GM19438 (cell line): ENCODE data around the gene KCNJ18.
"Not testable (repeated sequence)": the region's sequence is repeated elsewhere in the genome, so short reads cannot be mapped to it uniquely, and the experiment has no call there.

ENCODE experiments used
- ATAC-seq: cut with Tn5 transposase; IDR thresholded peaks from one replicate; pipeline ENCODE4 v1.9.1; 2021; ENCODE audit warnings: low read depth; ENCODE audit not compliant: unreplicated experiment

Gene KCNJ18

DNA sequence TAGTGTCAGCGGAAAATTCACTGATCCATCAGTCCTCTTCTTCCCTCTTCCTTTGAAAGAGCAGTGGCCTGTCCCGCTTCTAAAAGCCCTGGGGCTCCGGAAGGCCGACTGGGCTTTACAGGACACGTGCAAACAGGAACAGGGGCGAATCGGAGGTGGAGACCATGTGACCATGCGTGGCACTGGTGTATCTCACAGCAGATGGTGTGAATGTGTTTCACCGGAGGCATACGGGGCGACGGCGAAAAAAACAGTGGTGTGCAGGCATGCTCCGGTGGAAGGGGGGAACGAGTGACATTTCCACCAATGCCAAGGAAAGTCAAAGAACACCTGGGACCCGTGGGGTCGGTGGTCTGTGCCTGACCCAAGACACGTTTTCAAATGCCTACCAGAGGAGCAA is 8.4 kb upstream of the KCNJ18 start:
- not testable (repeated sequence) for ATAC-seq

DNA sequence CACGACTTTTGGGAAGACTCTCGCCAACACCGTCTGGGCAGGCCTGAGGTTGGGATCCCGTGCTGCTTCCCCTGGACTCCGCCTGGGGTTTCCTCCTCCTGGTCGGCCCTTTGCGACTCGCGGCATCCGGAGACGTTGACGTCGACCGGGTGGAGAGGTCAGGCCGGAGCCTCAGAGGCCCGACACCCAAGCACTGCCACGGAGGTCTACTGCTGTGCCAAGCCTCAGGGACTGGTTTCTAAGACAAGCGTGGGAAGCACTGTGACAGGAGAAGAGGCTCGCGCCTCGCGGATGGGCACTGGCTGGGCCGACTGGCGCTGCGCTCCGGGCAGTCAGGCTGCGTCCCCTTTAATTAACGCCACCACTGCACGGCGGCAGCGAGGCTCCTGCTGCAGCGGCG is 7.9 kb upstream of the KCNJ18 start:
- ATAC-seq = not testable (repeated sequence)

DNA sequence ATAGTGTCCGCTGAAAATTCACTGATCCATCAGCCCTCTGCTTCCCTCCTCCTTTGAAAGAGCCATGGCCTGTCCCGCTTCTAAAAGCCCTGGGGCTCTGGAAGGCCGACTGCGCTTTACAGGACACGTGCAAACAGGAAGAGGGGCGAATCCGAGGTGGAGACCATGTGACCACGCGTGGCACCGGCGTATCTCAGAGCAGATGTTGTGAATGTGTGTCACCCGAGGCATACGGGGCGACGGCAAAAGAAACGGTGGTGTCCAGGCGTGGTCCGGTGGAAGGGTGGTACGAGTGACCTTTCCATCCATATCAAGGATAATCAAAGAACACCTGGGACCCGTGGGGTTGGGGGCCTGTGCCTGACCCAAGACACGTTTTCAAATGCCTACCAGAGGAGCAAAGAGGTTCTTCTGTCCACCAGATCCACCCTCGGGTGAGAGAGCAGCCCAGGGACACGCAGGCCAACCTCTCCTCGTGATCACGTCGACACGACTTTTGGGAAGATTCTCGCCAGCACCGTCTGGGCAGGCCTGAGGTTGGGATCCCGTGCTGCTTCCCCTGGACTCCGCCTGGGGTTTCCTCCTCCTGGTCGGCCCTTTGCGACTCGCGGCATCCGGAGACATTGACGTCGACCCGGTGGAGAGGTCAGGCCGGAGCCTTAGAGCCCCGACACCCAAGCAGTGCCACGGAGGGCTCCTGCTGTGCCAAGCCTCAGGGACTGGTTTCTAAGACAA is 7.1 kb upstream of the KCNJ18 start:
- ATAC-seq = not testable (repeated sequence)

DNA sequence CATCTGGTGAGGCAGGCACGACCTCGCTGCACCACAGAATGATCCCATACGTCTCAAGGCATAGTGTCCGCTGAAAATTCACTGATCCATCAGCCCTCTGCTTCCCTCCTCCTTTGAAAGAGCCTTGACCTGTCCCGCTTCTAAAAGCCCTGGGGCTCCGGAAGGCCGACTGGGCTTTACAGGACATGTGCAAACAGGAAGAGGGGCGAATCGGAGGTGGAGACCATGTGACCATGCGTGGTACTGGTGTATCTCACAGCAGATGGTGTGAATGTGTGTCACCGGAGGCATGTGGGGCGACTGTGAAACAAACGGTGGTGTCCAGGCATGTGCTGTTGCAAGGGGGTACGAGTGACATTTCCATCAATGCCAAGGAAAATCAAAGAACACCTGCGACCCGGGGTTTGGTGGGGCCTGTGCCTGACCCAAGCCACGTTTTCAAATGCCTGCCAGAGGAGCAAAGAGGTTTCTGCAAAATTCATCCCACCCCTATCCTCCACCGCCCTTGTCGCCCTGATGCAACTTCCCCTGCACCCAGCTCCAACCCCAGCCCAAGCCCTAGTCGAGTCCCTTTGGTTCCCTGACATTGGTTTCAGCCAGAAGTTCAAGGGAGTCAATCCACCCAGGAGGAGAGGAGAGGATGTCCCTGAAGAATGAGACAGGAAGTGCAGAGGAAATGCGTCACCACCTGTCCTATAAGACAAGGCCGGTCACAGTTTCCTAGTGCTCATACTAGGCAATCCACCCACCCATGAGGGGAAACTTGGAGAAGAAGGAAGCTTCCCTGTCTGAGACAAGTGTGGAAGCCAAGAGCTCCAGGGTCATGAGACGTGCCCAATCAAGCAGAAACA is 5.9 kb upstream of the KCNJ18 start:
- no peak for ATAC-seq

DNA sequence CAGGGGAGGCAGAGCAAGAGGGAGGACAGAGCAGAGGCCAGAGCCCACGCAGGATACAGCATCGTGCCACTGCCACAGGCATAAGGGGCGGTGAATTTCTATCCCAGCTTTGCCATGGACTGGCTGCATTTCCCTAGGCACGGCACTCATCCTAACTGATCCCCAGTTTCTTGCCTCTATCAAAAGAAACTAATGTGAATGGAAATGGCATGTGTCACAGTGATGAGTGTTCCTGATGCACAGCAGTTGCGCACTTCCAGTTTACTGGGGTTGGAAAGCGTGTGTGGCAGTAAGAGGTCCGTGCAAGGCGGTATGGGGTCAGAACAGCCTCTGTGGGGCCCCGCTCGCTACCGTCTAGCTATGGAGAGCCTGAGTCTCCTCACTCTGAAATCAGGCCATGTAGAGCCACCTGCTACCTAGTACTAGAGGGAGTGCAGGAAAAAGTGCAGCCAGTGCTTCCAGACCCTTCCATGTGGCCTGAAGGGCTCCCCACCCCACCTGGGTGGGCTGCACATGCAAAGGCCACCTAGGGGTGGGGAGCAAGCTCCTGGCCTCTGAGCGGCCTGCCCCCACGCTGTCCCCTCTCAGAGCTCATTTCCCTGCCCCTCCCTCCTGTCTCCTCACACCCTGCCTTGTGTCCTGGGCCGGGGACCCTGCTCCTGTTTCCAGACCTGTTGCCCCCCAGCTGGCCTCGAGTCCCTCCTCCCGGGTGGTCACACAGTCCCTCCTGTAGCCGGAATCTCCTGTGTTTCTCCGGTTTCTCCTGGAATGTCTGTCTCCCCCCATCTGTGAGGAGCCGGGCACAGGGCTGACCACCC is 5.0 kb upstream of the KCNJ18 start:
- ATAC-seq = no peak

DNA sequence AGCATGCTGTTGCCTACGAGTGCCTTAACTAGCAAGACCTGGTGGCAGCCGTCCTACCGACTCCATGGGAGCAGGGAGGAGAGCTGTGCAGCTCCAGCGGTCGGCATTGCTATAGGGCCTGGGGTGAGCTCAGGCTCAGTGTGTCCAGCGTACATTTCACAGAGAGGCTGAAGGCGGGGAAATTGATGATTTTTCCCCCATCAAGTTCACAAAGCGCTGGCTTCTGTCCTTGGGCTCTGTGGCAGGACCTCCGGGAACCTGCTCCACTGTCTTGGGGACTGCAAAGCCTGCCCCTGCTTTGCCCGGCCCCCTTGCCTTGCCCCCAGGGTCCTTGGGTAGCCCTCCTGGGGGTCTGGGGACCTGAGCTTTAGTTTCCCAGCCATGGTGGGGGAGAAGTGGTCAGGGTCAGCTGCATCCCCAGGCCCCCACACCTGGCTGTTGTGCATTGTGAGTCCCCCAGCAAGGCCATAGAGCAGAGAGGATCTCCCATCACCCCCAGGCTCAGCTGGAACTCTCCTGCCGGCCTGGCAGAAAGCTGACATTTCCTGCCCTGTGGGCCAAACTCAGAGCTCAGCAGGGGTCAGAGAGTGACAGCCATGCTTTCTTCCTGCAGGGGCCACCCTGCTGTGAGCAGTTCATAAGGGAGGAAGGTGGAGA is 3.9 kb upstream of the KCNJ18 start:
- ATAC-seq = no peak

DNA sequence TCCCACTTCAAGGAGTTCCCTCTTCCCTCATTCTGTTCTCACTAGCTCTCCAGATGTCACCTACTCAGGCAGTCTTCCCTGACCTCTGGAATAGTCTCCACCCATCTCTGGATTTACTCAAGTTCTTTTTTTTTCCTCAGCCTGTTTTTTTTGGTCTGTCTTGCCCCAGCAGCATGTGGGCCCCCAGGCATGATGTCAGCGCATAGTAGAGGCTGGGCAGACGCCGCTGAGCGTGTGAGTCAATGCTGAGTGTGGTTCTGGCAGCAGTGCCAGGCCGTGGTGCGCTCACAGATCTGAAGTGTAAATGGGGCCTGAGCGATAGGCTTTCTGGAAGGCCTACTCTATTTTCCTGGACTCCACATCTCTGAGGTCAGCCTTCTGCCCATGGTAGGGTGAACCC is 2.7 kb upstream of the KCNJ18 start:
- no peak for ATAC-seq

DNA sequence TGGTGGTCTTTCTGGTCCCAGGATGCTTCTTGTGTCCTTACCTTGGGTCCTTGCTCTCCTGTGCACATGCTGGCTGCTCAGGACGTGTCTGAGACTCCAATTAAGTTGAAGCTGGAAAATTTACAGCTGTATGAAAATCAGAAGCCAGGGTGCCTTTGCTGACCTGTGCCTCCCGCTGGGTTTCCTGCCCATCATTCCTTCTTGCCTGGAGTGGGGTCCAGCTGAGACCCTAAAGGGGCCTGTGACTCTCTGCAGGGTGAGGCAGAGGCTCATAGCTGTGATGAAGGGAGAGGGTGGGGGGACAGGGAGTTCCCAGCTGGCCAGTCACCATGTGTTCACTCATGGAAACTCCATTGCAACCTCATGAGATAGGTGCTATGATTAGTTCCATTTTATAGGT is 1.5 kb upstream of the KCNJ18 start:
- ATAC-seq = not testable (repeated sequence)

DNA sequence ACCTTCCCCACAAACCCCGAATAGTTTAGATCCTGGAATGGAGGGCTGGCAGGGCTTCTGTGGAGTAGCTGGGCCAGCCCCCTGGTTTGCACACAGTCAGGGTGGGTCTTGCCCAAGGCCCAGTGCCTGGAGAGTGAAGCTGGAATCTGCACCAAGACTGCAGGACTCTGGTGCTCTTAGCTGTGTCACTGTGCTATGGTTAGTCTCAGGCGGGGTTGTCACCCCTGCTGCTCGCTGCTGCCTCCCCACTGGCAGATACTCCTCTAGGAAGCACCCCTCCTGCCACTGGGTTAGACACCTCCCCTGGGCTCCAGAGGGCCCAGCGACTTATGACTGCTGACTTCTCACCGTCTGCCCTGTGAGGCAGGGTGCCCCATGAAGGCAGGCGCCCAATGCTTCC is 842 bp upstream of the KCNJ18 start:
- ATAC-seq = not testable (repeated sequence)

DNA sequence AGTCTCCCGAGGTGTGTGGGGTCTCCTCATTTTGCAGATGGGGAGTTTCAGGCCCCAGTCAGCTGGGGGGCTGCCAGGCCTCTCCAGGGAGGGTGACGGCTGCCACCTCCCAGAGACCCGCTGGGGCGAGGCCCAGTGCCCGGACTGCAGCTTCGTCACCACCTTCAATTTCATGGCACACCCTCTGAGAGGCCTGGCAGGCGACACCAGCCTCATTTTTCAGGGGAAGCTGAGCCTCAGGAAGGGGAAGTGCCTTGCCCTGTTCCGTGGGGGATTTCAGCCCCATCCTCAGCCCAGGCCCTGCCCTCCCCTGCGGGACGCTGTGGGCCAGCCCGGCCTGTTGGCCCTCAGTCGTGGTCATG is 362 bp downstream of the KCNJ18 start:
- ATAC-seq = not testable (repeated sequence)

DNA sequence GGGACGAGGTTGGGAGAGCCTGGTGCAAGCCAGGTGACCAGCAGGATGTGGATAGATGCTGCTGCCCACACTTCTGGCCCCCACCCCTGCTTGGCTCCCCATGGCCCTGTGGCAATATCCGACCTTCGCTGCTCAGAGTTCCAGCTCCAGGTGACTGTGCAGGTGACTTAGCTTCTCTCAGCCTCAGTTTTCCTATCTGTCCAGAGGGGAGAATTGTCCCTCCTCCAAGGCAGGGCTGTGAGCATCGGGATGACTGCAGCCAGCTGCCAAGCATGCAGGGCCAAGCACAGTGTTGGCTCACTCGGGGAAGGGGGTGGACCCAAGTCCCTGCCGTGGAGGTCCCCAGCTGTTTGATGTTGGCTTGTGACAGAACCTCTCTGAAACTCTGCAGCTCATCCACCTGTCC is 1.1 kb downstream of the KCNJ18 start:
- ATAC-seq = not testable (repeated sequence)

DNA sequence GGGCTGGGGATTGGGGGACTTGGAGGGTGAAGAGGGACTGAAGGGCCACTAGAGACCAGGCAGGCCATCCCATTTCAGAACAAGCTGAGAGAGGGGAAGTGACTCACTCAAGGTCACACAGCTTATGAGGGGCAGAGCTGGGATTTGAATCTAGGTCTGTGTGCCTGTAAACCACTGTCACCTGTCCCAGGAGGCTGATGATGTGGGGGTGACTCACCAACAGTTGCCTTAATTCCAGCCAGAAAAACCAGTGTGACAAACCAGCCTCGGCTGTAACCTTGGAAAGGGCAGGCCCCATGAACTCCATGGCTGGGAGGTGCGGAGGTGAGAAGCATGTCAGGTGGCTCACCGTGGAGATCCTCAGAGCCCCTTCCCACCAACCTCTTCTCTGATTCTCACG is 1.6 kb downstream of the KCNJ18 start:
- not testable (repeated sequence) for ATAC-seq

DNA sequence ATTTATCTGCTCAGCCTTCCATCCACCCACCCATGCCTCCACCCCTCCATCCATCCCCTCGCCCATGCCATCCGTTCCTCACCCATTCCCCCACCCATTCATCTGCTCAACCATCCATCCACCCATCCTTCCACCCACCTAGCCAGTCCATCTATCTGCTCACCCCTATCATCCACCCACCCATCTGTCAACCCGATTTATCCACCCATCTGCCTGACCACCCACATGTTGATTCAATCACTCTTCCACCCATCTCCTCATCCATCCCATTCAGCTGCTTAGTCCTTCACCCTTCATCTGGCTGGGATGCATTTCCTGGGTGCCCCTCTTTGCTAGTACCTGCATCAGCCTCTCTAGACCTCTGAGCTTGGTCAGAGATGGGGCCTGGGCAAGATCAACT is 3.9 kb downstream of the KCNJ18 start:
- not testable (repeated sequence) for ATAC-seq

DNA sequence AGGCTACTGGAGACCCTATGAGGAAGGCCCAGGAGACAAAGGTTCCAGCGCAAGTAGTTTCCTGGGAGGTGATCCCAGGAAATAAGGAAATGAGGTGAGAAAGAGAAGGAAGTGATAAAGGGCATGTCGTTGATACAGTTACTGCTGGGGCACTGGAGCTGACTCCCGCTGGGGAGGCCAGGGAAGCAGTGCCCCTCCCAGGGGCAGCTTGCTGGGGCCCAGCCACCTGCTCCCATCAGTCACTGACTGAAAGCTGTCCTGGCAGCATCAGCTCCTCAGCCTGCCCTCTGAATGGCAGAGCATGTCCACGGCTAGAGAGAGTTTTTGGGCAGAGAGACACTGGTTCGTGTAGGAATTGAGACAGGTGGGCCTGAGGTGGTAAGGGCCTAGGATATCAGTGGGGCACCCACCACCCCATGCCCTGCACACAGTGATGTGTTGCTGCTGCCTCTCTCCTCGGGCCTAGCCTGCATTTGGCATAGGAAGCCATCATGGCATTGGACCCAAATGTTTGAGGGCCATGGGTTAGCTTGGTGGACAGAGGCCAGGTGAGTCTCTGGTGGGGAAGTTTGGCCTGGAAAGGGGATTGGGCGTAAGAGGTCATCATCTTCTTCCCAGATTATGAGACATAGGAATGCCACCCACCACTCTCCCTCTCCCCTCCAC is 4.7 kb downstream of the KCNJ18 start:
- not testable (repeated sequence) for ATAC-seq

DNA sequence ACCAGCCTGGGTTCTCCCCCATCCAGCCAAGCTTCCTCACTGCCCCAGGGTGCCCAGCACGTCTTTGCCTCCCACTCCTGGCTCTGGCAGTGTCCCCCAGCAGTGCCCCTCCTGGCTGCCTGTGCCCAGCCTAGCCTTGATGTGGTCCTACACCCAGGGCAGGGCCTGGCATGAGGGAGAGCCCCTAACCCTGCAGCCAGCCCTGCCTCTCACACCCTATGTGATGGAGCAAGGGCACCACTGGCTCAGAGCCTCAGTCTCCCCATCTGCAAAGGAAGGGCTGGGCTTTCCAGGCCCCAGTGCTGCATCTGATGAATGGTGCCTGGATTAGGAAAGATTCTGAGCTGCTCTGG is 5.2 kb downstream of the KCNJ18 start:
- ATAC-seq = not testable (repeated sequence)

DNA sequence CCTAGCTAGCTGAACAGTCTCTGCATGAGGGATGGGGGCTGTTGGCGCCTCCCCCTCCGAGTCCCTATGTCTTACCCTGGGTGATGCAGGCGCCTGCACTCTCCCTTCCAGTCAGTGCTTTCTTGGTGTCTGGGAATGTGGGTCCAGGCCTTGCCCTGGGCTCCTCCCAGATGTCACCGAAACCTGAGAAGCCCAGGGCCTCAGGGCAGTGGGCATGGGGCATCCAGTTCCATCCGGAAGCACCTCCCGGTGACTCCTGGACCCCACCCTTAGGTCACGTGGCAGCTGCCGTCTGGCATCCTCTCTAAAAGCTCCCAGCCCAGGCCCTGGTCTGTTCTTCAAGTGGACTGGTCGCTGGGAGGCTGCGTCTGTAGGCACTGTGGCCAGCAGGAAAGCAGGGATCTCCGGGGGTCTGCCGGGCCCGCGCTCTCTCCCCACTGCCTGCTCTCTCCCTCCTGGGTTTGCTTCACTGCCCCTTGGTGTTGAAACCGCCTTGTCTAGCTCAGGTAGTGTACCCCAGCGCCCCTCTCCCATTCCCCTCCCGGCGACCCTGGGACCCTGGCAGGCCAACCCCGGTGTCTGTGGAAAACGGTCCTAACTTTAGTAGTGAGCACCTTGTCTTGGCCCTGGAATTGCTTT is 6.2 kb downstream of the KCNJ18 start:
- ATAC-seq = not testable (repeated sequence)

DNA sequence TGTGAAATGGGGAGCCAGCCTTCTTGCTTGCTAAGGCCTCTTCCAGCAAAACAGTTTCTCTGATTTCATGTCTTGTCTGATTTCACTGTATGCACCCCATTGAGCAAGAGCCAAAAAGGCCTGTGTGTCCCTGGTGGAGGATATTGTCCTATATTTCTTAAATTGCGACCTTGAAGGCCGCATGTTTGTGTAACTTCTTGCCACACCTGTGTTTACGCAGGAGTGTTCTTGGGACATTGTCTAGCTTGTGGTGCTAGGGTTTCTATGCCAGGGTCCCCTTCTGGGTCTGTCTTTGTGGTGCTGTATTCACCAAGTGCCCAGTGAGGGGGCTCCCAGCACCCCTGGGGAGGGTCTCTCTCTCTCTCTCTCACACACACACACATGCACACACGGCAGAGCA is 6.8 kb downstream of the KCNJ18 start:
- not testable (repeated sequence) for ATAC-seq

DNA sequence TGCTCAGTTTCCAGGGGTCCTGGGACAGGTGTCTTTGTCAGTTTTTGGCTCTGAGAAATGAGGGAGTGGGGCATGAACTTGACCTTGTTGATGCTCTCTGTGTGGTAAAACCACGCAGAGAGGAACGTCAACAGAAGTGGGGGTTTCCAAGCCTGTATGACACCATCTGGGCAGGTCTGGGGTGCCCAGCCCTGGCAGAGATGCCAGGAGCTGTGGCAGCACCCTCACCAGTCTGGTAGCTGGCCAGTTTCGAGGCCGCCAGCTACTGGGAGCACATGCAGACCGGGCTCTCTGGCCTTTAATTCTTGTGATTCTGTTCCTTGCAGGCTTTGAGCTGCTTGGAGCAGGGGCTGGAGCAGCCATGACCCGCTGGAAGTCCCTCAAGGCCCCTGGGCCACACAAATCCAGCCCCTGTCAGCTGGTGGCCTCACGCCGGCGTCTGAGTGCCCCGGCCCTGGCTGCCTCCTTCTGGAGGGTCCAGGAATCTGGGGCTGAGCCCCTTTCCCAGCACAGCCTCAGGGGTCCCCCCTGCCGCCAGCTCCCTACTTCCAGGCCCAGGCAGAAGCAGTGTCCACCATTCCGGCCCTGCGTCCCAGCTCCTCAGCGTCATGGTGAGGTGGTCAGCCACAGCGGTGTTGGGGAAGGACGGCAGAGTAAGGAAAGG is 7.4 kb downstream of the KCNJ18 start:
- not testable (repeated sequence) for ATAC-seq

DNA sequence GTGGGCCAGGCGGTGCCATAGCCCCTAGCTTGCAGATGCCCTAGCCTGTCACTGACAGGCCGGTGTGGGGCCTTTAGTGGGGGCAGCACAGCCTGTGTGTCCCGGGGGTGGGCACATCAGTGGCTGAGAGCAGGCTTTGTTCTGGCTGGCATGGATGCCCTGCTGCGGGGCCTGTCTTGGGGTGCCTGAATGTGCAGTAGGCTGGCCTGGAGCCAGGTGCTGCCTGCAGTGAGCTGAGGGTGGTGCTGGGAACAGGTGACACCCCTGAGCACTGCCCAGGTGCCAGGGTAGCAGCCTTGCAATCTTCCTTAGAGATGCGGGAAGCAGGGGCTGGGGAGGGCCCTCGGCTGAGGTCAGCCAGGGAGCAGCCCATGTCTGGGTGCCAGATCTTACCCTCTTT is 8.8 kb downstream of the KCNJ18 start:
- ATAC-seq = not testable (repeated sequence)
